ENCODE results near the gene C5orf22. TPM values are rescaled to one million over a fixed set of nuclear protein-coding genes. Genes with fewer than 3 reads are reported as not detected.

The C5orf22 gene
- total and polyA plus RNA-seq, 2 donors (not counting 3 experiments of a cell fraction or from before 2014, with no cell fraction given) = 11.7 to 27.5 TPM

- Histone ChIP-seq H3K27me3 (ENCODE audit: control insufficient read depth in 2 of 2, insufficient read depth in 2 of 2, low read length in 2 of 2) (no peaks in the 10 kb centered on the region), H4K20me1 (replicated peaks; ENCODE audit: control insufficient read depth, extremely low read depth, insufficient read depth, low read length) (no peaks in the 10 kb centered on the region), H3K4me3 (replicated peaks in 1 of 3; ENCODE audit: insufficient read depth in 1 of 3, low read depth in 1 of 3, low read length in 3 of 3) (no peak overlapping the region), H3K4me1 (ENCODE audit: control insufficient read depth, extremely low read depth, insufficient read depth, low read length) (no peaks in the 10 kb centered on the region), H3K9me1 (replicated peaks; ENCODE audit: control insufficient read depth, extremely low read depth, insufficient read depth, low read length) (no peaks in the 10 kb centered on the region), H3K9me3 (replicated peaks; ENCODE audit: control insufficient read depth, insufficient read depth, low read length) (no peaks in the 10 kb centered on the region), H3K36me3 (ENCODE audit: control insufficient read depth in 2 of 2, extremely low read depth in 1 of 2, insufficient read depth in 2 of 2, low read length in 2 of 2) (peaks cover 8 to 14% of the 10 kb centered on the region in 2 experiments), H3K79me2 (ENCODE audit: control insufficient read depth, insufficient read depth, low read length) (no peaks in the 10 kb centered on the region), H2AFZ (ENCODE audit: low read depth, low read length) (no peak overlapping the region), H3K4me2 (ENCODE audit: insufficient read depth, low read length) (no peak overlapping the region), H3K9ac (replicated peaks; ENCODE audit: extremely low read depth, insufficient read depth, low read length) (no peak overlapping the region), H3K27ac (ENCODE audit: insufficient read depth, low read depth, low read length) (no peak overlapping the region)
- ChIA-PET CTCF (no interaction called here), POLR2A (no interaction called here)
- dilution Hi-C loops (cut with MboI; ENCODE audit: extremely low pct_ligation_motif_present, low sequenced_read_pairs) (no loop called here), intact Hi-C loops (cut with micrococcal nuclease) (no loop called here)
- BruUV-seq (replicated peaks) = no TSS peak
- TF ChIP-seq MYC (IDR thresholded peaks at IDR 0.05; ENCODE audit: low read depth, low read length) (no peak), FOS (IDR thresholded peaks at IDR 0.05; ENCODE audit: borderline replicate concordance, insufficient read depth, low read length) (no peak), JUN (IDR thresholded peaks at IDR 0.05; ENCODE audit: borderline replicate concordance, insufficient read depth, insufficient read length, low read depth) (no peak), CTCF (IDR thresholded peaks at IDR 0.05; ENCODE audit: extremely low read depth in 1 of 2, insufficient read depth in 1 of 2, low read depth in 1 of 2, low read length in 2 of 2) (no peak), EZH2 (IDR thresholded peaks at IDR 0.05; ENCODE audit: borderline replicate concordance, low read depth, low read length, severe bottlenecking) (no peak), POLR2AphosphoS5 (IDR thresholded peaks at IDR 0.05; ENCODE audit: insufficient read depth, low read depth, low read length) (no peak), MAX (IDR thresholded peaks at IDR 0.05; ENCODE audit: insufficient read depth, insufficient read length) (no peak), POLR2A (IDR thresholded peaks at IDR 0.05; ENCODE audit: low read depth, low read length) (no peak), GATA2 (IDR thresholded peaks at IDR 0.05; ENCODE audit: insufficient read depth, insufficient read length, low read depth, low read length) (no peak)
- FAIRE-seq (no peak), DNase-seq (ENCODE audit: low read depth, low spot score) (no peak)
Observed at GRCh38 chr5:31551878-31552277, 19.8 kb downstream of the C5orf22 start.
